Nephron (organoid): ENCODE data around the gene MED27.

Experiments used
- H3K27ac Mint-ChIP-seq, 3 experiments: 2 replicates each; pipeline ENCODE4 v1.8.0; 2020; ENCODE audit warnings: mixed read lengths in 3 of 3, mild to moderate bottlenecking in 2 of 3, moderate library complexity in 1 of 3
- H3K27me3 Mint-ChIP-seq: 2 replicates; pipeline ENCODE4 v1.8.0; 2021; ENCODE audit warnings: low read depth, mild to moderate bottlenecking, moderate library complexity, mixed read lengths
- H3K36me3 Mint-ChIP-seq: 2 replicates; pipeline ENCODE4 v1.8.0; 2020; ENCODE audit warnings: low read depth, mixed read lengths
- H3K4me1 Mint-ChIP-seq: 2 replicates; pipeline ENCODE4 v1.8.0; 2020; ENCODE audit warnings: mixed read lengths
- H3K4me3 Mint-ChIP-seq, 3 experiments: 2 replicates each; pipeline ENCODE4 v1.8.0; 2020; ENCODE audit warnings: mild to moderate bottlenecking in 3 of 3, mixed read lengths in 3 of 3, moderate library complexity in 2 of 3
- H3K9me3 Mint-ChIP-seq: 2 replicates; pipeline ENCODE4 v1.8.0; 2020; ENCODE audit warnings: mixed read lengths
- TF ChIP-seq, protein P1 (sequence below), 3 experiments: fragments of 200-600 bp; sonication (generic); IDR thresholded peaks; one replicate each; pipeline ENCODE4 v1.5.0; 2021; ENCODE audit warnings: antibody characterized with exemption in 3 of 3; ENCODE audit not compliant: unreplicated experiment in 3 of 3

Gene MED27

DNA sequence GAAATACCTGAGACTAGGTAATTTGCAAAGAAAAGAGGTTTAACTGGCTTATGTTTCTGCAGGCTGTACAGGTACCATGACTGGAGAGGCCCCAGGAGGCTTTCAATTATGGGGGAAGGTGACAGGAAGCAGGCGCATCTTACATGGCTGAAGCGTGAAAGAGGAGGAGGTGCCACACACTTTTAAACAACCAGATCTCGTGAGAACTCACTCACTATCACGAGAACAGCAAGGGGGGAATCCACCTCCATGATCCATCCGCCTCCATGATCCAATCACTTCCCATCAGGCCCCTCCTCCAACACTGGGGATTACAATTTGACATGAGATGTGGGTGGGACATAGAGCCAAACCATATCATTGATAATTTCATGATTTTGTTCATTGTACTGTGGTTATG lies 2.5 kb upstream of the MED27 start:
- TF ChIP-seq, protein P1, sequence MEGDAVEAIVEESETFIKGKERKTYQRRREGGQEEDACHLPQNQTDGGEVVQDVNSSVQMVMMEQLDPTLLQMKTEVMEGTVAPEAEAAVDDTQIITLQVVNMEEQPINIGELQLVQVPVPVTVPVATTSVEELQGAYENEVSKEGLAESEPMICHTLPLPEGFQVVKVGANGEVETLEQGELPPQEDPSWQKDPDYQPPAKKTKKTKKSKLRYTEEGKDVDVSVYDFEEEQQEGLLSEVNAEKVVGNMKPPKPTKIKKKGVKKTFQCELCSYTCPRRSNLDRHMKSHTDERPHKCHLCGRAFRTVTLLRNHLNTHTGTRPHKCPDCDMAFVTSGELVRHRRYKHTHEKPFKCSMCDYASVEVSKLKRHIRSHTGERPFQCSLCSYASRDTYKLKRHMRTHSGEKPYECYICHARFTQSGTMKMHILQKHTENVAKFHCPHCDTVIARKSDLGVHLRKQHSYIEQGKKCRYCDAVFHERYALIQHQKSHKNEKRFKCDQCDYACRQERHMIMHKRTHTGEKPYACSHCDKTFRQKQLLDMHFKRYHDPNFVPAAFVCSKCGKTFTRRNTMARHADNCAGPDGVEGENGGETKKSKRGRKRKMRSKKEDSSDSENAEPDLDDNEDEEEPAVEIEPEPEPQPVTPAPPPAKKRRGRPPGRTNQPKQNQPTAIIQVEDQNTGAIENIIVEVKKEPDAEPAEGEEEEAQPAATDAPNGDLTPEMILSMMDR (IDR thresholded peaks at IDR 0.05; ENCODE audit: unreplicated experiment in 3 of 3) = no peak
- no peaks in the 10 kb centered on the region for H3K36me3 Mint-ChIP-seq
- H3K27me3 Mint-ChIP-seq = peaks cover 16% of the 10 kb centered on the region
- H3K4me3 Mint-ChIP-seq = no peak overlapping the region
- H3K4me1 Mint-ChIP-seq = peaks cover 25% of the 10 kb centered on the region
- no peaks in the 10 kb centered on the region for H3K9me3 Mint-ChIP-seq
- no peak overlapping the region for H3K27ac Mint-ChIP-seq

DNA sequence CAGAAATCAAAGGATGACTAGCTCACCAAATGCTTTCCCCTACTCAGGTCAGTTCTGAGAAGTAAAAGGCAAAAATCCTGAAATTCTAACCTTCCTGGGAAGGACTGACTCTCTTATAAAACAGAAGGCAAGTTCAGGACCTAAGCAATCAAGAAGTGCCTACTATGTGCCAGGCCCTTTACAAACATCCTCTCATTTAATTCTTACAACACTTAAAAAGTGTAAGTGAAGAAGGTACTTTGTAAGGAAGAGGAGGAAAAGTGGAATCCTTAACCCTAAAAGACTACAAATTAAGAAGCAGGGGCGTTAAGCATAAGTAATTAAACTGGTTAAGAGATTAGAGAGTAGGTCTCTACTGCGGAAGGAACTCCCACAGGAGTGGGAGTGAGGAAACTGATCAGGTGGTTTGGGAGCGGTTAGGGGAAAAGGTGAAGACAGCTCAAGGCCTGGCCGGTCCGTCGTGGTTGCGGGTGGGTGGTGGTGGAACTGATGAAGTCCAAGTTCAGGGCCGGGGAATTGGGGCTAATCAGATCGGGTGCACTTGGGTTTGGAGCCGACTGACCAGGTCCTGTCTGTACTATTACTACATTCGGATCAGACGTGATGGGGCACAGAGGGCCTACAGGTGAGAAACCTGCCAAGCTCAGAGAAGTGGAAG lies 839 bp downstream of the MED27 start:
- peak overlapping the region; percentile 71 to 94 (median 92) for H3K27ac Mint-ChIP-seq
- H3K36me3 Mint-ChIP-seq = peaks cover 19% of the 10 kb centered on the region
- H3K4me3 Mint-ChIP-seq = peak overlapping the region; percentile 96 to 99 (median 97)
- peaks cover 43% of the 10 kb centered on the region for H3K4me1 Mint-ChIP-seq
- H3K9me3 Mint-ChIP-seq = no peaks in the 10 kb centered on the region
- TF ChIP-seq, protein P1 (IDR thresholded peaks at IDR 0.05; ENCODE audit: unreplicated experiment in 3 of 3) = no peak
- H3K27me3 Mint-ChIP-seq = peaks cover 8% of the 10 kb centered on the region

DNA sequence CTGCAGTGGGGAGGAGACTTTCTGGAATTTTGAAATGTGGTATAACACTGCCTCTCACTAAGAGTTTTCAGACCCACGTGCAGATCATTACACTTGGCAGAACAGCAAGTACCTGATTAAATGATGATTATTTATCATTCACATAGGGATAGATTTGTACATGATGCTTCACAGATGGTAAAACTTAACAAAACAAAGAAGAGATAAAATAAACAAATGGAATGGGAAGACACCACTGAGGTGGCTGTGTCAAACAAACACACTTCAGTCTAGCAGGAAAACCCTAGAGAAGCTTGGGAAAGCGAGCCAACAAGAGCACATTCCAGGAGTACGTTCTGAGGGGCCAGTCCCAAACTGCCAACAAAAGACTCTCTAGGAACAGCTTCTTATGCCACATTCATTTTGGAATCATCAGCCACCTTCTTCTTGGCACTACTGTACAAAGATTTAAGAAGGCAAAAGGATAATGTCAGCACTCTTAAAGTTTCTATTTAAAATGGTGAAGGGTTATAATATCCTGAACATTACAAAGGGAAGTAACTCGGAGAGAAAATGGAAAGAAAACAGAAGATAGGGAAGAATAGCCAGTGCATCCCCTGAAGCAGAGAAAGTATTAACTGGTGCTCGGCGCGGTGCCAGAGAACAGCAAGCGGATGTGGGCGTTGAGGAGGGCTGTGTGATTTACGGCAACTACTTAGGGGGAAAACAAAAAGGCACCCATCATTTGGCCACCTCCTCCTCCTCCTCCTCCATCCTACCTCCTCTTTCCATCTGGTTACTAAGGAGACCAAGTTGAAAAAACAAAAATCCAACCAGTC lies 1.6 kb downstream of the MED27 start:
- H3K4me3 Mint-ChIP-seq = peak overlapping the region; percentile 96 to 99 (median 97)
- peaks cover 47% of the 10 kb centered on the region for H3K4me1 Mint-ChIP-seq
- peak overlapping the region; percentile 71 to 94 (median 92) for H3K27ac Mint-ChIP-seq
- H3K9me3 Mint-ChIP-seq = no peaks in the 10 kb centered on the region
- H3K36me3 Mint-ChIP-seq = peaks cover 22% of the 10 kb centered on the region
- peaks cover 6% of the 10 kb centered on the region for H3K27me3 Mint-ChIP-seq
- TF ChIP-seq, protein P1 (IDR thresholded peaks at IDR 0.05; ENCODE audit: unreplicated experiment in 3 of 3) = no peak

DNA sequence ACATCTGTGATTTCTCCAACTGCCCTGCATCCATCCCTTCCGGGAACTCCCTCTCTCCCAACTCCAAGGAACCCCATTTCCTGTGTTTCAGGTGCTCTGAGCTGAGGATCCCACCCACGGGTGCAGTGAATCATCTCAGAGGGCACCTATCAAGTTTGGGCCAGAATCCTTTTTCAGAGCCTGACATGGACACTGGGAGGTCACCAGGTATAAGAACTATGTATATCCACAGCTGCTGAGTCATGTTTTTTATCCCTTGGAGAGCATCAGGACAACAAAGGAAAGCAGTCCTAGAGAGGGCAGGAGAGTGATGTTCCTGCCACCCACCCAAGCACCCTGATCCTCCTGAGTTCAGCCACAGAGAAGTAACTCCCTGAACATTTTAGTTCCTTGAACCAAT lies 3.8 kb downstream of the MED27 start:
- Mint-ChIP-seq H3K27me3 (no peaks in the 10 kb centered on the region), H3K4me1 (peaks cover 48% of the 10 kb centered on the region), H3K36me3 (peaks cover 36% of the 10 kb centered on the region), H3K9me3 (no peaks in the 10 kb centered on the region), H3K4me3 (peak overlapping the region in 2 of 3 experiments; percentile 26 to 72), H3K27ac (peak overlapping the region in 1 of 3 experiments; percentile 52)
- TF ChIP-seq, protein P1 (IDR thresholded peaks at IDR 0.05; ENCODE audit: unreplicated experiment in 3 of 3) = no peak

DNA sequence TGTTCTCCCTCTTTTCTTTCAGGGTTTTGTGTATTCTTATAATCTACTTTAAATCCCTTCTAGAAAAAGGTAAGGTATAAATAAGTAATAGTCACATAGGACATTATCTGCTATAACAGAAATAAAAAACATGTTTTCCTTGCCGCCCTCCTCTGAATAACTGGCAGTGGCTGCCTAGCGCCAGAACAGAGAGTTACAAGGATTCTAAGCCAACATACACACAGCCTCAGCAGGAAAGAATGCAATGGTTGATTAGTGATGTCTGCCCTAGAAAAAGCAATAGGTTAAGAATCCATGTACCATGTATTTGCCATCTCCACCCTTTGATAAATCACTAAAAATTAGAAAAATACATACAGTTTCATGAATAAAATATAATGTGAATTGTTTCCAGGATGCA lies 4.9 kb downstream of the MED27 start:
- Mint-ChIP-seq H3K36me3 (peaks cover 41% of the 10 kb centered on the region), H3K27me3 (no peaks in the 10 kb centered on the region), H3K4me1 (peaks cover 44% of the 10 kb centered on the region), H3K9me3 (no peaks in the 10 kb centered on the region), H3K4me3 (no peak overlapping the region), H3K27ac (no peak overlapping the region)
- TF ChIP-seq, protein P1 (IDR thresholded peaks at IDR 0.05; ENCODE audit: unreplicated experiment in 3 of 3) = no peak
